Activated CD8-positive, alpha-beta memory T cell treated with anti-CD3 and anti-CD28 coated beads for 24 hours (primary cell): Measurements from ENCODE around the gene TGFBR1.
"Not testable (repeated sequence)": the region's sequence is repeated elsewhere in the genome, so short reads cannot be mapped to it uniquely, and the experiment has no call there.

Experiments
- DNase-seq: peaks from one replicate; pipeline ENCODE4 v3.0.0-alpha.2; 2020

The TGFBR1 gene

DNA sequence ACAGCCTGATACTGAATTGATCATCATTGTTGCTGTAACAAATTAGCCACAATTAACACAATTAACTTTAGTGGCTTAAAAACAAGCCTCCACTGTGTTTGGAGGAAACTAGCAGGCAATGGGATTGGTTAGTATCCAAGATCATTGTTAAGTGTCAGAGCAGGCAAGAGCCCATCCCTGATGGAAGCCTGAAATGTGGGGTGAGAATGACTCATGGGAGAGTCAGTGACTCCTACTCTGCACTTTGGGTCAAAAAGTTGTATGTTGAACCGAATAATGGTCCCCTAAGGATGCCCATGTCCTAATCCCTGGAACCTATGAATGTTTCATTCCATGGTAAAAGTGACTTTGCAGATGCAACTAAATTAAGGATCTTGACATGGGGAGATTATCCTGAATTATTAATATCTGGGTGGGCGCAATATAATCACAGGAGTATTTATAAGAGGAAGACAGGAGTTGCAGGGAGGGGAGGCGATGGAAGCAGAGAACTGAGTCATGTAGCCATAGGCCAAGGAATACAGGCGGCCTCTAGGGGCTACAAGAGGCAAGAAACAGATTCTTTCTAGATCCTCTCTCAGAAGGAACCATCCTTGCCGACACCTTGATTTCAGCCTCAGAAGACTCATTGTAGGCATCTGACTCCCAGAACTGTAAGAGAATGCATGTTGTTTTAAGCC is 88.0 kb downstream of the TGFBR1 start:
- DNase-seq: no peak

- DNase-seq: no peak
Measured at GRCh38 chr9:99193466-99193821, 88.5 kb downstream of the TGFBR1 start.

DNA sequence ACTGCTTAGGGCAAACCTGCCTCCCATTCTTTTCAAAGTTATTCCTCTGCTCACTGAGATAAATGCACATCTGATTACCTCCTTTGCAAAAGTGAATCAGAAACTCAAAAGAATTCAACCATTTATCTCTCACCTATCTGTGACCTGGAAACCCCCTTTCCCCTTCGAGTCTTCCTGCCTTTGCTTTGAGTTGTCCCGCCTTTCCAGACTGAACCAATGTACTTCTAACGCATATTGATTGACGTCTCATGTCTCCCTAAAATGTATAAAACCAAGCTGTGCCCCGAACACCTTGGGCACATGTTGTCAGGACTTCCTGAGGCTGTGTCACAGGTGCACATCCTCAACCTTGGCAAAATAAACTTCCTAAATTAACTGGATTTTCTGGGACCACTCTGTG is 91.6 kb downstream of the TGFBR1 start:
- DNase-seq: not testable (repeated sequence)

GRCh38 chr9:99197124-99197630 is 92.3 kb downstream of the TGFBR1 start:
- DNase-seq: no peak

DNA sequence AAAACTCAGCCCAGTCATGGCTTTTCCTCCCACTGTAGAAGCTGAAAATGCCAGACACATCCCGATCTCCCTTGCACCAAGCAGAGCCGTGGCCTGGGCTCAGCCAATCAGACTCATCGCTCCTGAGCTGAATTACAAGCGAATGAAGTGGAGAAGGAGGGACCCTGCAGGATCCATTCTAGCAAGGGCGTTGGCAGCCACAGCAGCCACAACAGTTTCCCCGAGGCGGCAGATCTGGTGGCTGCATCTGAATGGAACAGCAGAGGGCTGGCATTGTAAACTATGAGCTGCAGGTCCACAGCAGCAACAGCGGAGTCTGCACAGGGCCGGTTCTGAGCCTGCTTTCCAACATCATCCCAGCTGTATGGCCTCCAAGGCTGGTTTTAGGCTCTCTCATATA is 93.1 kb downstream of the TGFBR1 start:
- DNase-seq: no peak

DNA sequence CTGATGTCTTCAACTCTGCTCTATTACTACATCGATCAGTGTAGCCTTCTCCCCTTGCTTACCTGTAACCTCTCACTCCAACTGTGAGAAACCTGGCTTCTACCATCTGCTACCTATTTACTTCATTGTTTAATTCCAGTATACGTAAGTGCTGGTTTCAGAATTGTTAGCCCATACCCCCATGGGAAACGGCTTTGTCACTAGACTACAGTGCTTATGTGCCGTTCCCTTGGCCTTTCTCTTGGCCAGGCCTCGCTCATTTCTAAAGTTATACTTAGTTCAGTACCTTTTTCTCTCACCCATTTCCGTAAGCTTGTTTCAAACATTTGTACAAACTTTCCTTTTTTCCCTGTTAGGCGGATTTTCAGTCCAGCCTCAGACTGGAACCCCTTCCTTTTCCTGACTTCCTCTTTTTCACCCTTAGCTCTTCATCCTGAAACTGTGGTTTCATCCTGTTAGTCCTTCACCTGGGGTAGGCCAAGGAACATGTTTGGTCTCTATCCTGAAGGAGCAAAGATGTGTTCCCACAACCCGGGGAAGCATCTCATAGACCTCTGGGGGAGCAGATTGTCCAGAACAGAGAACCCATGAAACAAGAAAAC is 95.1 kb downstream of the TGFBR1 start:
- DNase-seq: no peak

GRCh38 chr9:99201603-99202002 is 96.7 kb downstream of the TGFBR1 start:
- no peak for DNase-seq
